ENCODE results near the gene PSMD4.

Gene PSMD4

GRCh38 chr1:151282883-151283725, 28.6 kb downstream of the PSMD4 start:
- Mint-ChIP-seq H3K27me3 (no peaks in the 10 kb centered on the region), H3K36me3 (peaks cover 26 to 38% of the 10 kb centered on the region in 2 donors), H3K4me1 (peaks cover 29 to 51% of the 10 kb centered on the region in 2 donors), H3K27ac (peak overlapping the region; percentile 99), H3K4me3 (peak overlapping the region; percentile 91 to 98), H3K9me3 (peaks cover 0 to 2% of the 10 kb centered on the region in 2 donors)
- ATAC-seq (replicated peaks) (peak in 1 of 2 donors; percentile 6), DNase-seq (peak; percentile 34)

- Mint-ChIP-seq H3K36me3 (peaks cover 31 to 45% of the 10 kb centered on the region in 2 donors), H3K4me3 (peak overlapping the region; percentile 91 to 98), H3K27ac (peak overlapping the region; percentile 99), H3K9me3 (no peaks in the 10 kb centered on the region), H3K27me3 (no peaks in the 10 kb centered on the region), H3K4me1 (peaks cover 33 to 55% of the 10 kb centered on the region in 2 donors)
- DNase-seq (no peak), ATAC-seq (replicated peaks) (no peak)
These were observed 29.6 kb downstream of the PSMD4 start for GRCh38 chr1:151284013-151284577.

DNA sequence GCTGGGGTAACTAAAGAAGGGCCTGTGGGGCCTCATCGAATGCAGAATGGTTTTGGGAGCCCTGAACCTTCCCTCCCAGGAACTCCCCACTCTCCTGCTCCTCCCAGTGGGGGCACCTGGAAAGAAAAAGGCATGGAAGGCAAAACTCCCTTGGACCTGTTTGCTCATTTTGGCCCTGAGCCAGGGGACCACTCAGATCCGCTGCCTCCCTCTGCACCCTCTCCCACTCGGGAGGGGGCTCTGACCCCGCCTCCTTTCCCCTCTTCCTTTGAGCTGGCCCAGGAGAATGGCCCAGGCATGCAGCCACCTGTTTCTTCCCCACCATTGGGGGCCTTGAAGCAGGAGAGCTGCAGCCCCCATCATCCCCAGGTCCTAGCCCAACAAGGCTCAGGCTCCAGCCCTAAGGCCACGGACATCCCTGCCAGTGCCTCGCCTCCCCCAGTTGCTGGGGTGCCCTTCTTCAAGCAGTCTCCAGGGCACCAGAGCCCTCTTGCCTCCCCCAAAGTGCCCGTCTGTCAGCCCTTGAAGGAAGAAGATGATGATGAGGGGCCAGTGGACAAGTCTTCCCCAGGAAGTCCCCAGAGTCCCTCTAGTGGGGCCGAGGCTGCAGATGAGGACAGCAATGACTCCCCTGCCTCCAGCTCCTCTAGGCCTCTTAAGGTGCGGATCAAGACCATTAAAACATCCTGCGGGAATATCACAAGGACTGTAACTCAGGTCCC, 32.2 kb downstream of the PSMD4 start:
- H3K27me3 Mint-ChIP-seq: no peaks in the 10 kb centered on the region

DNA sequence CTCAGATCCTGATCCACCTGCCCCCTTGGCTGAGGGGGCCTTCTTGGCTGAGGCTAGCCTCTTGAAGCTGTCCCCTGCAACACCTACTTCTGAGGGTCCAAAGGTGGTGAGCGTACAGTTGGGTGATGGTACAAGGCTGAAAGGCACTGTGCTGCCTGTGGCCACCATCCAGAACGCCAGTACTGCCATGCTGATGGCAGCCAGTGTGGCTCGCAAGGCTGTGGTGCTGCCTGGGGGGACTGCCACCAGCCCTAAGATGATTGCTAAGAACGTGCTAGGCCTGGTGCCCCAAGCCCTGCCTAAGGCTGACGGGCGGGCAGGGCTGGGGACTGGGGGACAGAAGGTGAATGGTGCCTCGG, 32.8 kb downstream of the PSMD4 start:
- Mint-ChIP-seq H3K27ac (peak overlapping the region; percentile 57), H3K4me1 (peaks cover 41 to 66% of the 10 kb centered on the region in 2 donors)

More for the DNA sequence above, 32.2 kb downstream of the PSMD4 start:
- peaks cover 45 to 60% of the 10 kb centered on the region in 2 donors for H3K36me3 Mint-ChIP-seq
- DNase-seq (no peak), ATAC-seq (replicated peaks) (no peak)
- no peaks in the 10 kb centered on the region for H3K9me3 Mint-ChIP-seq
- no peak overlapping the region for H3K4me3 Mint-ChIP-seq
- peak overlapping the region; percentile 57 for H3K27ac Mint-ChIP-seq
- peaks cover 41 to 62% of the 10 kb centered on the region in 2 donors for H3K4me1 Mint-ChIP-seq

DNA sequence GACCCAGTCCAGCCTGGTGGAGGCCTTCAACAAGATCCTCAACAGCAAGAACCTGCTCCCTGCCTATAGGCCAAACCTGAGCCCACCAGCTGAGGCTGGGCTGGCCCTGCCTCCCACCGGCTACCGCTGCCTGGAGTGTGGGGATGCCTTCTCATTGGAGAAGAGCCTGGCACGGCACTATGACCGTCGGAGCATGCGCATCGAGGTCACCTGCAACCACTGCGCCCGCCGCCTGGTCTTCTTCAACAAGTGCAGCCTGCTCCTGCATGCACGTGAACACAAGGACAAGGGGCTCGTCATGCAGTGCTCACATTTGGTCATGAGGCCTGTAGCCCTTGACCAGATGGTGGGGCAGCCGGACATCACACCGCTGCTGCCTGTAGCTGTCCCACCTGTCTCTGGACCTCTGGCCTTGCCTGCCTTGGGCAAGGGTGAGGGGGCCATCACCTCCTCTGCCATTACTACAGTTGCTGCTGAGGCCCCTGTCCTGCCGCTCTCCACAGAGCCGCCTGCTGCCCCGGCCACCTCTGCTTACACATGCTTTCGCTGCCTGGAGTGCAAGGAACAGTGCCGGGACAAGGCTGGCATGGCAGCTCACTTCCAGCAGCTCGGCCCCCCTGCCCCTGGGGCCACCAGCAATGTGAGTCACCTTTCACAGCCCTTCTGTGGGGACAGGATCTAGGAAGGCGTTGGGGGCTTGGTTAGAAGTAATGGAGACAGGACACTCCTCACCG, 33.4 kb downstream of the PSMD4 start:
- H3K9me3 Mint-ChIP-seq: no peaks in the 10 kb centered on the region

More for the DNA sequence above, 32.8 kb downstream of the PSMD4 start:
- DNase-seq (no peak), ATAC-seq (replicated peaks) (no peak)
- H3K9me3 Mint-ChIP-seq: no peaks in the 10 kb centered on the region
- peaks cover 46 to 62% of the 10 kb centered on the region in 2 donors for H3K36me3 Mint-ChIP-seq
- no peaks in the 10 kb centered on the region for H3K27me3 Mint-ChIP-seq
- H3K4me3 Mint-ChIP-seq: no peak overlapping the region

GRCh38 chr1:151288502-151288901, 34.0 kb downstream of the PSMD4 start:
- Mint-ChIP-seq H3K4me3 (peak overlapping the region in 1 of 2 donors; percentile 37), H3K36me3 (peaks cover 49 to 67% of the 10 kb centered on the region in 2 donors), H3K9me3 (no peaks in the 10 kb centered on the region), H3K4me1 (peaks cover 48 to 71% of the 10 kb centered on the region in 2 donors), H3K27ac (peak overlapping the region; percentile 20), H3K27me3 (no peaks in the 10 kb centered on the region)
- ATAC-seq (replicated peaks) (no peak), DNase-seq (no peak)

More for the DNA sequence above, 33.4 kb downstream of the PSMD4 start:
- peaks cover 47 to 71% of the 10 kb centered on the region in 2 donors for H3K4me1 Mint-ChIP-seq
- ATAC-seq (replicated peaks) (no peak), DNase-seq (no peak)
- peaks cover 50 to 67% of the 10 kb centered on the region in 2 donors for H3K36me3 Mint-ChIP-seq
- H3K27ac Mint-ChIP-seq: no peak overlapping the region
- H3K4me3 Mint-ChIP-seq: no peak overlapping the region
- H3K27me3 Mint-ChIP-seq: no peaks in the 10 kb centered on the region

- H3K27ac Mint-ChIP-seq: peak overlapping the region; percentile 80
These were observed 34.8 kb downstream of the PSMD4 start for GRCh38 chr1:151289080-151289935.

DNA sequence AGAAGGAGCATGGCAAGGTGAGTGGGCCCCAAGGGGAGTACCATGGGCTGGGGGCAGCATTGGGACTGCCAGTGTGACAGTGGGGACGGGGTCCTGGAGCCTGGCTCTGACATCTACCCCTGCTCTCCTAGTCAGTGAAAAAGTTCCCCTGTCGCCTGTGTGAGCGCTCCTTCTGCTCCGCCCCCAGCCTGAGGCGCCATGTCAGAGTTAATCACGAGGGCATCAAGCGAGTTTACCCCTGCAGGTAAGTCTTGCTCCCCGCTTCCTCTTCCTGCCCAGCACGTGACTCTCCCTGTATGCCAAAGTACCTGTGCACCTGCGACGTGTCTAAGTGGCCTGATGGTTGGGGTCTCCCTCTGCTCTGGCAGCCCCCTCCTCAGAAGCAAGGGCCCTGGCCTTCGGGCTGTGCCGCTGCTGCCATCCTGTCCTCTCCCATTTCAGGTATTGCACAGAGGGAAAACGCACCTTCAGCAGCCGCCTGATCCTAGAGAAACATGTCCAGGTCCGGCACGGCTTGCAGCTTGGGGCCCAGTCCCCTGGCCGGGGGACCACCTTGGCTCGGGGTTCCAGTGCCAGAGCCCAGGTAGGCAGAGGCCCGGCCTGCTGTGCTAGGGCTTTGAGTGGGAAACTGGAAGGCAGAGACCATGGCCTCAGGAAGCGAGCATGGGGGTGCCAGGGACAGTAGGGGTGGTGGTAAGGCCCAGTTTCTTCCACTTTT, 35.6 kb downstream of the PSMD4 start:
- H3K36me3 Mint-ChIP-seq: peaks cover 57 to 77% of the 10 kb centered on the region in 2 donors
- DNase-seq (no peak), ATAC-seq (replicated peaks) (no peak)
- no peaks in the 10 kb centered on the region for H3K9me3 Mint-ChIP-seq
- no peak overlapping the region for H3K4me3 Mint-ChIP-seq
- peak overlapping the region; percentile 80 for H3K27ac Mint-ChIP-seq
- H3K27me3 Mint-ChIP-seq: no peaks in the 10 kb centered on the region
- peaks cover 43 to 64% of the 10 kb centered on the region in 2 donors for H3K4me1 Mint-ChIP-seq

More at GRCh38 chr1:151289080-151289935, 34.8 kb downstream of the PSMD4 start:
- Mint-ChIP-seq H3K36me3 (peaks cover 54 to 69% of the 10 kb centered on the region in 2 donors), H3K9me3 (no peaks in the 10 kb centered on the region), H3K27me3 (no peaks in the 10 kb centered on the region), H3K4me1 (peaks cover 47 to 71% of the 10 kb centered on the region in 2 donors), H3K4me3 (peak overlapping the region in 1 of 2 donors; percentile 17)
- no peak for DNase-seq
- ATAC-seq (replicated peaks): no peak

DNA sequence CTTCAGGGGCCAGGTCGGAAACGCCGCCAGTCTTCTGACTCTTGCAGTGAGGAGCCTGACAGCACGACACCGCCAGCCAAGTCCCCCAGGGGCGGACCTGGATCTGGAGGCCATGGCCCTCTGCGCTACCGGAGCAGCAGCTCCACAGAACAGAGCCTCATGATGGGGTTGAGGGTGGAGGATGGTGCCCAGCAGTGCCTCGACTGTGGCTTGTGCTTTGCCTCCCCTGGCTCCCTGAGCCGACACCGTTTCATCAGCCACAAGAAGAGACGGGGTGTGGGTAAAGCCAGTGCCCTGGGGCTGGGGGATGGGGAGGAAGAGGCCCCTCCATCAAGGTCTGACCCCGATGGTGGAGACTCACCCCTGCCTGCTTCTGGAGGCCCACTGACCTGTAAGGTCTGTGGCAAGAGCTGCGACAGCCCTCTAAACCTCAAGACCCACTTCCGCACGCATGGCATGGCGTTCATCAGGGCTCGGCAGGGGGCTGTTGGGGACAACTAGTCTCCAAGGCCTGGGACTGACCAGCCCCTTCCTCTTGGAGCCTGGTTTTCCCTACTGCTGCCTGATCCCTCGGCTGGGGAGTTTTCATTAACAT, 36.3 kb downstream of the PSMD4 start:
- Mint-ChIP-seq H3K36me3 (peaks cover 52 to 72% of the 10 kb centered on the region in 2 donors), H3K4me1 (peaks cover 43 to 58% of the 10 kb centered on the region in 2 donors), H3K27me3 (no peaks in the 10 kb centered on the region), H3K27ac (no peak overlapping the region), H3K9me3 (no peaks in the 10 kb centered on the region), H3K4me3 (no peak overlapping the region)
- ATAC-seq (replicated peaks): no peak
- no peak for DNase-seq

GRCh38 chr1:151292207-151293030, 37.9 kb downstream of the PSMD4 start:
- ATAC-seq (replicated peaks): peak; percentile 47 to 54
- peak overlapping the region in 1 of 2 donors; percentile 50 for H3K4me3 Mint-ChIP-seq
- H3K36me3 Mint-ChIP-seq: peaks cover 45 to 59% of the 10 kb centered on the region in 2 donors
- H3K9me3 Mint-ChIP-seq: no peaks in the 10 kb centered on the region
- no peak for DNase-seq
- peak overlapping the region; percentile 95 for H3K27ac Mint-ChIP-seq
- peaks cover 37 to 52% of the 10 kb centered on the region in 2 donors for H3K4me1 Mint-ChIP-seq
- H3K27me3 Mint-ChIP-seq: no peaks in the 10 kb centered on the region

DNA sequence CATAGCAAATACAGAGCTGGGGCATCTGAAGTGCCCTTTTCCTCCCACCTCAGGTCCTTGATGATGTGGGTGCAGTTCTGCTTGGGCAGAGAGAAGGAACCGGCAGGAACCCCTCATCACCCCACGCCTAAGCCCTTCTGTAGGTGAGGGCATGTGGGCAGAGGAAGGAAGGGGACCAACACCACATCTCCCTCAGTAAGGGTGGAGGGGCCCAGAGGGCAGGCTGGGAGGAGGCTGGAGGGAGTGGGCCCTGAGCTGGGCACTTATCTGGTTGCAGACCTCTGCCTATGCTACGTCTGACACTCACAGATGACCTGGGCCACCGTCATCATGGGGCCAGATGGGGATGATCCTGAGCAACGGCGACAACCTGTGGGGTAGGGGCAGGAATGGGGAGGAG, 38.6 kb downstream of the PSMD4 start:
- ATAC-seq (replicated peaks): peak; percentile 29 to 32
- Mint-ChIP-seq H3K4me3 (peak overlapping the region; percentile 26 to 50), H3K4me1 (peaks cover 37 to 50% of the 10 kb centered on the region in 2 donors), H3K36me3 (peaks cover 49 to 64% of the 10 kb centered on the region in 2 donors), H3K27me3 (no peaks in the 10 kb centered on the region), H3K27ac (peak overlapping the region; percentile 95), H3K9me3 (no peaks in the 10 kb centered on the region)
- no peak for DNase-seq

All from stimulated activated naive B cell treated with anti-CD40 and anti-IgM and Interleukin-4, amounts not matched to agents 10 μg/mL and 1 μg/mL and 100 μg/mL, for 72 hours (primary cell).